ENCODE measurements around the gene ARMH3.
A peak's percentile ranks its signal among the peaks of the same experiment; 100 is the strongest.

ARMH3 gene

DNA sequence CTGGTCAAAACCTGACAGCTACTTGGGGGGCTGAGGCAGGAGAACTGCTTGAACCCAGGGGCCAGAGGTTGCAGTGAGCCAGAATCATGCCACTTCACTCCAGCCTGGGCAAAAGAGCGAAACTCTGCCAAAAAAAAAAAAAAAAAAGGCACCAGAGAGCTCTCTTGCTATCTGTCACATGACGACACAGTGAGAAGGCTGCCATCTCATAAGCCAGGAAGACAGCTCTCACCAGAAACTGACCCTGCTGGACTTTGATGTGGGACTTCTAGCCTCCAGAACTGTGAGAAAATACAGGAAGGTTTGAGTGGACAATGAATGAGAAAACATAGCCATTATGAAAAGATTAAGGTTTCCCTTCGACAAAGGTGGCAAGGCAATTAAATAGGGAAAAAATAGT, 161.2 kb downstream of the ARMH3 start:
- DNase-seq (ENCODE audit: low read depth), result no peak

DNA sequence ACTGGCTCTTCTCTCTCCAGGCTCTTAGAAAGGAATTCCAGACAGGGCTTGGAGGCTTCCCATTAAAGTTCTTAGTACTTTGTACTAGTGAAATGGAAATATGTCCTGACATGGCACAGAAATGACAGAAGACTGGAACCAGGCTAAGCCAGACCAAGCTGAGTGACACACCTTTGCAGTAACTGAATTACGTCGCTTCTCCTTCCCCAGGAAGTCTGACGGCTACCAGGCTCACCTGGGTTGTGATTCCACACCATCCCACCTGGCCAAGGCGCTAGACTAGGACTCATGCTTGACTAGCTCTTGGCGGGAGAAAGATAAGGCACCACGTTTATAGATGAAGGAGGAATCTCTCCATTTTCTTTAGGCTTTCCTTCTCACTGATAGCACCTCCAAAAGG, 161.7 kb downstream of the ARMH3 start:
- DNase-seq (ENCODE audit: low read depth), result no peak

DNA sequence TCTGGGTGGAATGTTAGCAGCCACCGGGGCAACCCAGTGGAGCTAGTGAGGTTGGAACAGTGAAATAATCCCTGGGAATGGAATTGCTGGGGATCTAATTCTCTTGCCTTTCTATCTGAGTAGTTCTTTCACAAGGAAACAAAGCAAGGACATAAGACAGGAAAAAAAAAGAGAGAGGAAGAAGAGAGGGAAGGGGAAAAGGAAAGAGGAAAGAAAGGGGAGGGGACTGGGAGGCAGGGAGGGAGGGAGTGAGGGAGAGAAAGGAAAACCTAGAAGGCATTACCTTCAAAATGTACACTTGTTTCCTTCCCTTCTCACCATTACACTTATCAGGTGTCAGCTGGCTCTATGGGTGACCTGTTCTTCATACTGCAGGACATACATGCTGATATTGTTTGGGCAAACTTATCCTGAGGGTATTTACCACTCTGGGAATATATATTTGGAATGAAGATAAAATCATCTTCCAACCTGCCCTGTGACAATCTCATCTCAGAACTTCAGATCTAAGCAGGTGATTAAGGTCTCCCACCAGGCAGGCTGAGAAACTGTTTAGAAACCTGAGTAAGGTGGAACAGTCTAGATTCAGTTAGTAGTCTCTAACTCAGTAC, 162.4 kb downstream of the ARMH3 start:
- no peak for DNase-seq (ENCODE audit: low read depth)

DNA sequence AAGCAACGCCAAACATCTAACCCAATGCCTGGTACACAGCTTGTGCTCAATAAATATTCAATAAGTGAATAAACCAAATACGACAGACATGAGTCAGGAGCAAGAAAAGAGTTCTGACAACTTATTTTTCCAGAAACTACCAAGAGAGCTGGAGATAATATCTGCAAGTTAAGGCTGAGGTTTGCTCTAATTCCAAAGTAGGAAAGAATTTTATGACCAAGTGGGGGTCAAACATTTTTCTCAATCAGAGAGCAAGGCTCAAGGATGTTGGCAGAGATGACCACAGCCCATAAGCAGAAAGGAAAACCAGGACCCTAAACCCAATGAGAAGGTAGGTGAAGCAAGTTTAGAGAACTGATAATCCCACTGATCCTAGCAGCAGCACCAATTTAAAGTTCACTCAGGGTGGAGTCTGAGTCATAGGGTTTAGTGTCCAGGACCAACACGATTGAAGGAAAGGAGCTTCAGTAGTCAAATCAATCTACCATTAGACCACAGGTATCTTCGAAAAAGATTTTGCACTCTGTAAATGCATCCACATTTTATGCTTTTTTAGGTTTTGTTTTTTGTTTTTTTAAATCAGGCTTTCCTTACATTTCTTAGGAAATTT, 163.1 kb downstream of the ARMH3 start:
- no peak for DNase-seq (ENCODE audit: low read depth)

DNA sequence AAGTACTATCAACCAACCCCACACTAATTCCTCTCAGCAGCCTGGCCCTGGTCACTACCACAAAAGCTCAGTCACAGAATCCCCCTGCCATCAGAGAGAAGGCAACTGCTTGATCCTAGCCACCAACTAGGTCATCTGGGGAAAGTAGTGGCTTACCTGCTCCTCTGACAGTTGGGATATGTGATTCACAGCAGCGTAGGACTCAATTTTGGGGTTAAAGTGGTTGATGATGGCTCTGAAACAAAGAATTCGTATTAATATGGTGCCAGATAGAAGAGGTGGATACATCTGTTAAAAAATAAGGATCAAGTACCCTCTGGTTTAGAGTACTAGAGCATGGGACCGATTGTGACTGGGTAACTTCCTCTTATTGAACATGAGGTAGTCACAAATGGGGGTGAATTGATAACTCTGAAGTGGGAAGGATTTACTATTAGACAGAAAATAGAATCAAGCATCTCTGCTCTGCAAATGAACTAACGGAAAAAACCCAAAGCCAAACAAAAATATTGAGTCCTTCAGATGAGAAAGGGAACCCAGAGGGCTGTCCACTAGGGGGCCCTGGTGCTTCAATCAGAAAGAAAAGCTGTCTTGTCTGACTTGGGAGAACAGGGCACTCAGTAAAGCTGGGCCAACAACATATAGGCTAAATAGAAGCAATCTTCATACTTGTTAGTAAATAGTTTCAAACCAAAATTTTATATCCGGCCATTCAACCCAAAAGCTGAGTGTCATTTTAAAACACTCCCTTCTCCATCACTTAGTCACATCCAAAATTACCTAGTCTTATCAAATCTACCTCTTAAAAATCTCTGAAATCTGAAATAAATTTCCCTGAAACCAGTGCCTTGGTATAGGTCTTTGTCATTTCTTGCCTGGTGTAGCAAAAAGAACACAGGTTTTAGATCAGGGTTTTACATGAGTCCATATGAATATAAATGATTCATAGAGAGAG, 166.4 kb downstream of the ARMH3 start:
- DNase-seq (ENCODE audit: low read depth), result no peak

DNA sequence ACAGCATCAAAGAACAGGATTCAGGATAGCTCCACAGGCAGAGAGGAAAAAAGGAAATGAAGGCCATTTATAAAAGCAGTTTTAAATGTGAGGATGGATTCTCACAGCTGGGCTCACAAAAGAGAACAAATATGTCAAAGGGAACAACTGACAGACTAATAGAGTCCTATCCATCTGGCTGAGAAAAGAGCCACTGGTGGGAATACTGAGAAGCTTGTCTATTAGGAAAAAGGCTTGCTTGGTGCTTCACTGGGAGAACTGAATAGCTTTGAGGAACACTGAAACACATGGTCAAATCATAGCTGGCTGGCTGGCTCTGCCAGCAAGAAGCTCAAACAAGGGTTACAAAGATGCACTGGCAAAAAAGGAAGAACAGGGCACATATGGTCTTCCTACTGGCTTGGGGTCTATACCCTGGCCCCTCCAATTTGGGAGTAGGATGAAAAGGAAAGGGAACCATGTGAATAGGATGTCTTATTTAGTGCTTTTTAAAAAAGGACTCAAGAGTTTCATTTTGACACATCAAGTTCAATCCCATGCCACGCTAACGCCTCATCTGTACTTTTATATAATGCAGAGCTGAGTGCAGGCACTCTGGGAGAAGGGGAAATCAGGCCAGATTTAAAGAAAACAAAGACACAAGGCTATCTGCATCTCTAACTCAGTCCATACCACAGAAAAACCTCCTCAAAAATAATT, 167.6 kb downstream of the ARMH3 start:
- DNase-seq (ENCODE audit: low read depth), result no peak

DNA sequence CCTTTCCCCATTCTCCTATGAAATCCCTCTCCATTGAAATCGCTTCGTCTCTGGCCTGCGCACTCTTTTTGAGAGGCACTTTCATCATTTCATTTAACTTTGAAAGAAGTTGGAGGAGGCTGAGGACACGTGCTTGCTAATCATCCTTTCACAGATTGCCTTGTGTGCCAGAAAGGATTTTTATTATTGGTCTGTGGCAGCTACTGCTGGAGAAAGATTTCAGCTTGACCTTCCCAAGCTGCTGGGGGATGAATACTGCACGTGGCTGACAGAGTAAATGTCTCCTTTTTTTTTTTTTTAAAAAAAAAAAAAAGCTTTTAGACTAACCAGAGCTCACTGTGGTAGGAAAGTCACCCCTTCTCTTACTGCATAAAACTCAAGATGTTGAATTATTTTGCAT, 168.2 kb downstream of the ARMH3 start:
- no peak for DNase-seq (ENCODE audit: low read depth)

DNA sequence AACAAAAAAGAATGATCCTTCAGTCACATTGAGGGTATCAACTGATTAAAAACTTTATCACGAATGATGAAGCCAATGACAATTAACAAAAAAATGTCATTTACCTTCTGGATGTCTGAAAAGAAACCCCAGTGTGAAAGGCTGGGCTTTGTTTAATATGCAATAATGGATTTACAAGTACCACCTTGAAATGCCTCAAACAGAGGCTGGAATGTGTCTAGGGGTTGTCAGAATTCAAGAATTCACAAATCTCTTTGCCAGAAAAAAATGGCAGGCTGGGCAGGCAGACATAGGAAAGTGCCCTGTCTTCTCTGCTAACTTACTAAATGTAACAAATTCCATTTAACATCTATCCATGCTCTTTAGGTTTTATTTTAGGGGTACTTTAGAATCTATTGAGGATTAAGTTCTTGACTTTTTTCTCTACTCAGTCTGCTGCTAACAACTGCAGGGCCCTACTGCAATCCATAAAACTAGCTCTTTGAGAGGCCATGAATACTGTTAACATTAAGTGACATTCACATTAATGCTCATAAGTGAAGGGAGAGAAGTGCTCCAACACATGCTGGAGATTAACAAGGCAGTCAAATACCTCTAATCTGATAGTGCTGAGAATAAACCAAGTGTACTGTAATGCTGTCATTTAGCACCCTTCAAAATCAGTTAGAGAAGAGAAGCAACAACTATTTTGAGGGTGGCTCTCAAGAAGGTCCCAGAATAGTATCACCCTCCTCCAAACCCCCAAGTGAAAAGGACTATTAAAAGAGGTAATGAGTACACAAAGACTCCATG, 169.3 kb downstream of the ARMH3 start:
- DNase-seq (ENCODE audit: low read depth), result no peak

DNA sequence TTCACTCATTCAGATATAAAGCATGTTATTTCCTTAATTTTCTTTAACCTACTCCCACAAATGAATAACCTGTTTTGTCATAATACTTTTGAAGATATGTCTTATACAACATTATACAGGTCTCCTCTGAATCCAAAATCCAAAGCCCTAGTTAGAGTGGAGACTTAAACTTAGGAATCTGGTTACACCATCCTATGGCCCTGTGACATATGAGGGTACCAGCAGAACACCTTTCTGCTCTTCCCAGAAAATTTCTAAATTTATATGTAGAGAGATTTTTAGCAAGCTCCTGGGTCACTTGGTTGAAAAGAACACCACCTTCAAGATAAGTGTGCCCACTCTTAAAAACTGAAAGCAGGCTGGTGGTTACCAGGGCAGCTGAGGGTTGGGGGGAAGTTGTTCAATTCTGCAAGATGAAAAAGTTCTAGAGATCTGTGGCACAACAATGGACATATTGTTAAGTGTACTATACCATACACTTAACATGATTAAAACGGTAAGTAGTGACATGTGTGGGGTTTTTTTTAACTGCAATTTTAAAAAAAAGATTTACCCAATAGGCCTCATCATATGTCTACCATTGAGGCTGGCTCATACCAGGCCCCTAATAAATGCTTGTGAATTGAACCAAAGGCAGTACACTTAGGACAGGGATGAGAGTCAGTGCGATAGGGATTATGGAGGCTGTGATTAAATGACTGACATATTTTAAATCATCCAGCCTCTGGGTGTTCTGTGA, 174.8 kb downstream of the ARMH3 start:
- DNase-seq (ENCODE audit: low read depth), result no peak

DNA sequence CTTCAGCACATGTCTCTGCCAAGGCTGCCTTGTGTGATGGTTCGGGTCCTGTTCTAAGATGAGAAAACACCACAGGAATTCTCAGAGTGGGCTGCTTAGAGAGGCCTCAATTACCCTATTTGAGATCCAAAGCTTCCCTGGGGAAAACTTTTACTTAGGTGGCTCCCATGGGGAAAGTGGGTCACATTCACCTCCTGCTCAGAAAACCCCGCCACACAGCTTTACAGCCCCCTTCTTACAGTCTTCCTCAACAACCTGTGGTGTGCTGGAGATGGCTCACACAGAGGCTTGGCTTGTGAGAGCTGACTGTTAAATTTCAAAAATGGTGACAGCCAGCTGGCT, 175.8 kb downstream of the ARMH3 start:
- no peak for DNase-seq (ENCODE audit: low read depth)

DNA sequence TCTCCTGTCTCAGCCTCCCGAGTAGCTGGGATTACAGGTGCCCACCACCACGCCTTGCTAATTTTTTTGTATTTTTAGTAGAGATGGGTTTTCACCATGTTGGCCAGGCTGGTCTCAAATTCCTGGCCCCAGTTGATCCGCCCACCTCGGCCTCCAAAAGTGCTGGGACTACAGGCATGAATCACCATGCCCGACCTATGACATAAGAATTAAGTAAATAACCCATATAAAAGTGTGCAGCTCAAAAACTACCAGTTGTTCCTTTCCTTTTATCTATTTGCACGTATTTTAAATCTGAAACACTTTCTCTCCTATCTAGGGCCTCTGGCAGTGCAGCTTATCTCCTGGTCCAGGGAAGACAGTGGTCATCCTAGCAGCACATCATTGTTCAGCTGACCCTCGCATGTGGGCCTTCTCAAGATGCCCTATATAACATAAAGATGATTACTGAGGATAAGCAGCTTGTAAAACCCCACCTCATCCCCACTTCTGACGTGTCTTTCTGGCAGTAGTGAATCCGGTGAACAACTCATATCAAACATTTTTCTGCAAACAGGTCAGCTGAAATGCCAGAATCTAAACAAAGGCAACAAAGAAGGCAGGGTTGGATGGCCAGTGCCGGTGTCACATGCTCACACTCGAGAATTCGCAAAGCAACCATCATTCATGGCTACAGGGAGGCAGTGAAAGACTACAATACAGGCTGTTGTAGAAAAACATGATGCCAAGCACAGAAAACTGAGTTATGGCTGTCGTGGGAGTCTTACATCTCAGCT, 176.3 kb downstream of the ARMH3 start:
- peak; percentile 34 for DNase-seq (ENCODE audit: low read depth)

DNA sequence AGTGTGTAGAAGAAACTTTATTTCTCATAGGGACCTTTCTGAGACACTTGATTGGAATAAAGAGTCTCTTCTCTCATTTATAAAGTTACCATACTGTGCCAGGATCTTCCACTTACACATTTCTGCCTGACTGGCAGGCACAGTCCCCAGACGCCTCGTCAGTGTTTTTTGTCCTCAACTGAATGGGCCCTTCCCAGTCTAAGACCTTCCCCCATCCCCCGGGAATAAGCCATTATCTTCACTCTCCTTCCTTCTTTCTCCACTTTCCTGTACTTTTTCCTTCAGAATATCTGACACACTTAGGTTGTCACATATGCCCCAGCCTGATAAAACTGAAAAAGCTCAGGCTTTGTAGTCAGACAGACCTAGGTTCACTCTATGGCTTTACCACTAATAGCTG, 177.1 kb downstream of the ARMH3 start:
- no peak for DNase-seq (ENCODE audit: low read depth)

DNA sequence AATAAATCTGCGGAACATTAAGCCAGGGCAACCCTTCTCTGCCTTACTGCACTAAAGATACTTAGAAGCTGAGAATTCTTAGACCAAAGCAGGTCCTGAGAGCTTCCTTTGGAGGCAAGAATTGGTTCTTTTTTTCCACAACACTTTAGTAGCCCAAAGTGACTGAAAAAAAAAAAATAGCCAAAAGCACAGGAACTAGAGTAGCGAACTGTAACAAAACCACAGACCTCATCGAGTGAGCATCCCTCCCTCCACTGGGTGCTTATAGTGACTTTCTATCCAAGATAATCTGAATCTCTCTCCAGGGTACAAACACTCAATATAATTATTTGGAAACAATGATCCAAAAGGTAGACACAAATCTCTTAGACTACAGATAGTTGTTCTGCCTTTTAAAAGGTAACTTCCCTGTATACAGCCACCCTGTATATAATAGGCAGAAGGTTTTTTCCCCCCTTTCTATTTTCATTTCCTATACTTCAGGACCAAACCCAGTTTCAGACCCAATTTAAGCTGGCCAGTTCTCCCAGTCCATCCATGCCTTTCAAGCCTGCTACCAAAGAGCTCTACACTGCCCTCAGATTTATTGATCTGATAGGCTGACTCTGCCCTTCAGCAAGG, 180.8 kb downstream of the ARMH3 start:
- DNase-seq (ENCODE audit: low read depth), result no peak

DNA sequence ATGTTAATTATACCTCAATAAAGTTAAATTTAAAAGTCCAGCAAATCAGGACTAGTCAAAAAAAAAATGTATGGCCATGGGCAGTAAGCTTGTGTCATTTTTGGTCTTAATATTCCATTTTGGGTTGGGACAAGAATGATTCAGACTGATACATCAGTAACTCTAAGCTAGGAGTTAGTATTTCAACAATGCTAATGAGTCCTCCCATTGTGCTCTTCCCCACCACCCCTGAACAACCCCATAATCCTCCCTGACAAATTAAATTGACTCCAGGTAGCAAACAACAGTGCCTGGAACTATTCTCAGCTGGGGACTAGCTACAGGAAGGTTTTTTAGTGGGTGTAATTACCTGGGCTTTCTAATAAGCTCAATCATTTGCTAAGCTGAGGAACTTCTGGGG, 181.7 kb downstream of the ARMH3 start:
- DNase-seq (ENCODE audit: low read depth), result no peak

DNA sequence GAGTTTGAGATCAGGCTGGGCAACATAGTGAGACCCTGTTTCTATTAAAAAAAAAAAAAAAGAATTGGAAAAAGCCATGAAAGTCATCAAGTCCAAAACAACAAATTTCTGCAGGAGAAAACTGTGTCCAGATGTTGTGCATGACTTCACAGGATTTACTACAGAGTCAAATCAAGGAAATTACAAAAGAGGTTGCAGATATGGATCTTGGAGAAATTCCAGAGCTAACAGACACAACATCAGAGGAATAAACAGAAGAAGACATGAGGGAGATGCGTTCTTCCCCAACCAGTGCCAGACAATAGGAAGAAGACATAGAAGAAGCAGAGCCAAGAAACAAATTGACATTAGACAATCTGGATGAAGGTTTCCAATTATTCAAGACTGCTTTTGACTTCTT, 188.0 kb downstream of the ARMH3 start:
- no peak for DNase-seq (ENCODE audit: low read depth)

DNA sequence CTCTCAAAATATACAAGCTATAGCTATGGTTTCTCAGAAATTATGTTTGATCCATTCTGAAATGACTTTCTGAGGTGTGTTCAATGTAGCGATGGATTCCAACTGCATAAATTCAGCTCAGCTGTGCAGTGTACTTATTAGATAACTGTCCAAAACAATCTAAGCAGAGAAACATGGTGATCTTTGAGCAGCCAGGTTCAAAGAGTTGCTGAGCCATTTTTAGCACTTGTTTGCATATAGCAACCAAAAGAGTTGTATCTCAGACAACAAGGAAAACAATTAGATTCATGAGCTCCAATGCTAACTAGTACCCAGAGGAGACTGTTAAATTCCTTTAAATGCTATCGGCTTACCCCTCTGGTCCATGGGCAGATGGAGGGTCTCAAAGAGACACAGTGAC, 196.4 kb downstream of the ARMH3 start:
- DNase-seq (ENCODE audit: low read depth), result no peak

DNA sequence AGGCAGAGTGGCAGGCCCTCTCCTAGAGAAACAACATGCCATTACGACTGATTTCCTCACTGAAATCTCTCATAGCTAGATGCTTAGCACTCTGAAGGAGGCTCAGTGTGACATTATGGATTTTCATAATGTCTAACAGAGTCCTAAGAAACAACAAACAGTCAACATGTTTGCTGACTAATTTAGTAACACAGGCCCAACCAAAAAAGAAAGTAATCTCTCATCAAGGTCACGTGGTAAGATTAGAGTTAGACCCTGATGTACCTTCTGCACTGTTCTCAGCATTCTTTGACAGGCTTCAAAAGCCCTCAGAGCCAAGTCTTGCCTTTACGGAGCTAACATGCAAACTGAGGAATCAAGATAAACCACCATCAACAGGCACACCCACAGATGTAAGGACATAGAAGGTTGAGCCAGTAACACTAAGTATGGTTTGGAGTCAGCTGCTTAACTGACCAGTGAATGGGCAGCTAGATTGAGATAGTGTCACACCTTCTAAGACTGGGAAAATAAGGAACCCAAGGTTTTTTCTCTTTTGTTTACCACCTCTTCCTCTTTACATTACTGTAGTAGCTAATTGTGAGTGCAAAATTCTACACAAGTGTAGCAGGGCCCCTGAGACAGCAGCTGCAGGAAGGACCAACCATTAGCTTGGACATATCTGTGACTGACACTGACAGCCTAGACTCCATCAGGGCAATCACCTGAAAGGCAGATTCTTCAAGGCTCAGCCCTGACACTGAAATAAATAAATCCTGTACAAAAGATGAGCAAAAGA, 197.1 kb downstream of the ARMH3 start:
- no peak for DNase-seq (ENCODE audit: low read depth)

DNA sequence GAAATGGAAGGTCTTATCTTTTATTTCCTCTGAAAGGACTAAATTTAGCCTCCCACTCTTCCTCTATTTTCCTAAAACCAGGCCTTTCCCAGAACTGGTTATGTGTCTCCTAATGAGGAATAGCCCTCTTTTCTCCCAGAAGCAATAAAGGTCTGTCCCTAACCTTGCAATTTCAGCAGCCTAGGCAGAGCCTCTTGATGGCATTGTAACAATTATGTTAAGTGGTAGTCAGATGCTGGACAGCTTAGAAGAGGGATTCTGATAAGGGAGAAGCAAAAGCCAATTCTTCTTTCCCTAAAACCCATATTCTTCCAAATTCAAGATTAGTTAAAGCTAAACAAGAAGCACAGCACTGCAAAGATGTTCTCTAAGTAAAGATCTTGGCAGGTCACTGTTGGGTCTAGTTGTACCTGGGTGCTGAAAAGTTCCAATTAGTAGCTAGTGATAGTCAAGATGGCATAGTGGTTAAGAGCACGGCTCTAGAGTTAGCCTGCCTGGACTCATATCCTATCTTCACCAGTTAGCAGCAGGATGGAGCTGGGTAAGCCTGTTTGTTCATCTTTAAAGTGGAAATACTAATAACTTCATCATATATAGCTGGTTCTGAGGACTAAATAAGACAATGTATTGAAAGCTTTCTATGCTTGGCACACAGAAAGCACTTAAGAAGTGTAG, 198.0 kb downstream of the ARMH3 start:
- DNase-seq (ENCODE audit: low read depth), result no peak

DNA sequence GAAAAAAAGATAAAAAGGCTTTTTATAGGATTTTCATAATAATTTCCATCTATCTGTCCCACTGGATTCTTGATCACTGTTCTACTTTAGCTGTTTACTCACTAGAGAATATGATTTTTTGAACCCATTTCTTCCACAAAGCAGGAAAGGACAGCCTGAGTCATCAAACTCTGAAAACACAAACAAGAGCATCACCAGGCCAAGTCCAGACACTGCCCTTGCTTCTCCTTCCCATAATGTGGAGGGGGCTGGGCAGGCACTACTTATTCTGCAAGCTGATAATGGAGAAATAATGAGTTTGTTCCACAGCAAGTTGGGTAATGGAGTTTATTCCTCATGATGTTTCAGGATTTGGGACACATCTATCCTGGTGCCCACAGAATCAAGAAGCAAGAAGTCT, 199.3 kb downstream of the ARMH3 start:
- no peak for DNase-seq (ENCODE audit: low read depth)
